Trophoblast cell (in vitro differentiated cells and primary cell): ENCODE data around the gene GIGYF2.
"Not testable (repeated sequence)": the region's sequence is repeated elsewhere in the genome, so short reads cannot be mapped to it uniquely, and the experiment has no call there.

Experiments used
- DNase-seq, 2 donors: peaks; one replicate each; pipeline ENCODE4 v3.0.0-alpha.2; 2016
- H2AFZ ChIP-seq: 2 replicates; pipeline ENCODE4 v1.6.1; 2013; ENCODE audit warnings: low read length, moderate library complexity, mild to moderate bottlenecking; ENCODE audit not compliant: insufficient read depth, poor library complexity
- H2AK5ac ChIP-seq: 2 replicates; pipeline ENCODE4 v1.6.1; 2013; ENCODE audit warnings: mild to moderate bottlenecking, low read length
- H2BK120ac ChIP-seq: 2 replicates; pipeline ENCODE4 v1.6.1; 2013; ENCODE audit warnings: low read length, mild to moderate bottlenecking, moderate library complexity; ENCODE audit not compliant: insufficient read depth, poor library complexity
- H2BK12ac ChIP-seq: 2 replicates; pipeline ENCODE4 v1.6.1; 2013; ENCODE audit warnings: mild to moderate bottlenecking, low read length, moderate library complexity
- H2BK5ac ChIP-seq: 2 replicates; pipeline ENCODE4 v1.6.1; 2013; ENCODE audit warnings: low read length, low read depth, moderate library complexity, mild to moderate bottlenecking; ENCODE audit not compliant: poor library complexity
- H3K14ac ChIP-seq: 2 replicates; pipeline ENCODE4 v1.6.1; 2013; ENCODE audit warnings: mild to moderate bottlenecking, low read length
- H3K18ac ChIP-seq: 2 replicates; pipeline ENCODE4 v1.6.1; 2013; ENCODE audit warnings: mild to moderate bottlenecking, low read length
- H3K23ac ChIP-seq: 2 replicates; pipeline ENCODE4 v1.6.1; 2013; ENCODE audit warnings: low read length
- H3K27ac ChIP-seq: 2 replicates; pipeline ENCODE4 v1.5.1; 2013; ENCODE audit warnings: low read depth, mild to moderate bottlenecking, inconsistent platforms, low read length, moderate library complexity
- H3K27me3 ChIP-seq: 2 replicates; pipeline ENCODE4 v1.6.1; 2013; ENCODE audit warnings: inconsistent platforms, mild to moderate bottlenecking, low read length, moderate library complexity; ENCODE audit not compliant: insufficient read depth
- H3K36me3 ChIP-seq, 2 experiments: 1 replicate in 1 of 2; 2 replicates in 1 of 2; pipeline ENCODE4 v1.6.1; 2013; ENCODE audit warnings: low read length in 2 of 2, mild to moderate bottlenecking in 2 of 2, moderate library complexity in 1 of 2; ENCODE audit not compliant: insufficient read depth in 2 of 2, control insufficient read depth in 1 of 2
- H3K4ac ChIP-seq: 2 replicates; pipeline ENCODE4 v1.6.1; 2013; ENCODE audit warnings: low read depth, mild to moderate bottlenecking, low read length, moderate library complexity
- H3K4me1 ChIP-seq, 2 experiments: 1 replicate in 1 of 2; 2 replicates in 1 of 2; pipeline ENCODE4 v1.6.1; 2013; ENCODE audit warnings: low read length in 2 of 2, mild to moderate bottlenecking in 2 of 2, moderate library complexity in 1 of 2; ENCODE audit not compliant: insufficient read depth in 2 of 2, control insufficient read depth in 1 of 2
- H3K4me2 ChIP-seq: 2 replicates; pipeline ENCODE4 v1.6.1; 2013; ENCODE audit warnings: inconsistent platforms, mild to moderate bottlenecking, low read length, moderate library complexity
- H3K4me3 ChIP-seq: 2 replicates; pipeline ENCODE4 v1.5.1; 2013; ENCODE audit warnings: mild to moderate bottlenecking, low read depth, low read length, inconsistent platforms
- H3K79me1 ChIP-seq: one replicate; pipeline ENCODE4 v1.6.1; 2013; ENCODE audit warnings: low read length
- H3K79me2 ChIP-seq: 2 replicates; pipeline ENCODE4 v1.6.1; 2013; ENCODE audit warnings: low read length, mild to moderate bottlenecking; ENCODE audit not compliant: control insufficient read depth, insufficient read depth, poor library complexity
- H3K9ac ChIP-seq: 2 replicates; pipeline ENCODE4 v1.6.1; 2013; ENCODE audit warnings: mild to moderate bottlenecking, low read length
- H3K9me3 ChIP-seq: 2 replicates; pipeline ENCODE4 v1.6.1; 2013; ENCODE audit warnings: low read depth, mild to moderate bottlenecking, control low read depth, inconsistent platforms, low read length; ENCODE audit not compliant: insufficient read depth
- H4K12ac ChIP-seq: 2 replicates; pipeline ENCODE4 v1.6.1; 2013; ENCODE audit warnings: low read depth, mild to moderate bottlenecking, low read length, moderate library complexity
- H4K8ac ChIP-seq: 2 replicates; pipeline ENCODE4 v1.6.1; 2013; ENCODE audit warnings: low read depth, mild to moderate bottlenecking, low read length, moderate library complexity
- H4K91ac ChIP-seq: one replicate; pipeline ENCODE4 v1.6.1; 2013; ENCODE audit warnings: low read depth, mild to moderate bottlenecking, low read length, moderate library complexity
- WGBS: extraction: QIAGEN DNeasy Blood & Tissue Kit; methylation state at CpG from one replicate; pipeline ENCODE4 v1.1.7; 2013; ENCODE audit warnings: missing lambda C conversion rate; ENCODE audit not compliant: insufficient read length, insufficient coverage; ENCODE audit errors: extremely low coverage; 5-methylcytosine and 5-hydroxymethylcytosine counted together

Gene GIGYF2

GRCh38 chr2:232689152-232689910, 7.8 kb upstream of the GIGYF2 start:
- no peaks in the 10 kb centered on the region for H3K79me1 ChIP-seq
- no peak overlapping the region for H3K14ac ChIP-seq
- H3K9me3 ChIP-seq = peaks cover 2% of the 10 kb centered on the region
- no peak overlapping the region for H3K23ac ChIP-seq
- H2BK5ac ChIP-seq = no peak overlapping the region
- H3K9ac ChIP-seq = no peak overlapping the region
- H3K4ac ChIP-seq = no peak overlapping the region
- no peak overlapping the region for H2BK12ac ChIP-seq
- H3K4me3 ChIP-seq = no peak overlapping the region
- no CpG with 5 or more reads among the region's 3 CpGs for WGBS
- H3K79me2 ChIP-seq = no peaks in the 10 kb centered on the region
- no peaks in the 10 kb centered on the region for H3K27me3 ChIP-seq
- no peak overlapping the region for H2BK120ac ChIP-seq
- DNase-seq = no peak
- H4K12ac ChIP-seq = no peak overlapping the region
- H3K27ac ChIP-seq = no peak overlapping the region
- no peak overlapping the region for H4K8ac ChIP-seq
- H2AK5ac ChIP-seq = no peak overlapping the region
- H3K36me3 ChIP-seq = no peaks in the 10 kb centered on the region
- no peaks in the 10 kb centered on the region for H3K4me1 ChIP-seq
- no peak overlapping the region for H3K18ac ChIP-seq
- no peak overlapping the region for H4K91ac ChIP-seq
- H2AFZ ChIP-seq = no peak overlapping the region
- no peak overlapping the region for H3K4me2 ChIP-seq

GRCh38 chr2:232691117-232691516, 6.0 kb upstream of the GIGYF2 start:
- not testable (repeated sequence) for H3K14ac ChIP-seq, H3K4me3 ChIP-seq, H2BK120ac ChIP-seq, H2AFZ ChIP-seq, DNase-seq, H3K4me1 ChIP-seq, H3K9ac ChIP-seq, H3K4me2 ChIP-seq, H3K27ac ChIP-seq, H2AK5ac ChIP-seq, H2BK5ac ChIP-seq, H3K4ac ChIP-seq, H3K23ac ChIP-seq, H3K36me3 ChIP-seq, H3K79me2 ChIP-seq, H2BK12ac ChIP-seq, H3K27me3 ChIP-seq, H4K91ac ChIP-seq, H3K79me1 ChIP-seq, H3K18ac ChIP-seq, H4K8ac ChIP-seq, H3K9me3 ChIP-seq, H4K12ac ChIP-seq
- no CpG with 5 or more reads among the region's 13 CpGs for WGBS

GRCh38 chr2:232693344-232693743, 3.8 kb upstream of the GIGYF2 start:
- H2BK12ac ChIP-seq = no peak overlapping the region
- H3K4me1 ChIP-seq = peaks cover 0 to 4% of the 10 kb centered on the region in 2 experiments
- no peaks in the 10 kb centered on the region for H3K27me3 ChIP-seq
- H3K4me2 ChIP-seq = no peak overlapping the region
- H2AK5ac ChIP-seq = no peak overlapping the region
- no peaks in the 10 kb centered on the region for H3K9me3 ChIP-seq
- no peak overlapping the region for H3K4ac ChIP-seq
- no peak overlapping the region for H4K8ac ChIP-seq
- no peaks in the 10 kb centered on the region for H3K36me3 ChIP-seq
- H3K79me1 ChIP-seq = peaks cover 9% of the 10 kb centered on the region
- WGBS = no CpG with 5 or more reads among the region's 4 CpGs
- no peak overlapping the region for H3K23ac ChIP-seq
- H2AFZ ChIP-seq = no peak overlapping the region
- H4K12ac ChIP-seq = no peak overlapping the region
- H3K14ac ChIP-seq = no peak overlapping the region
- H3K18ac ChIP-seq = no peak overlapping the region
- DNase-seq = no peak
- no peak overlapping the region for H3K9ac ChIP-seq
- peaks cover 7% of the 10 kb centered on the region for H3K79me2 ChIP-seq
- no peak overlapping the region for H3K27ac ChIP-seq
- H2BK120ac ChIP-seq = no peak overlapping the region
- no peak overlapping the region for H4K91ac ChIP-seq
- no peak overlapping the region for H2BK5ac ChIP-seq
- H3K4me3 ChIP-seq = no peak overlapping the region

GRCh38 chr2:232696609-232697058, 497 bp upstream of the GIGYF2 start:
- no peak overlapping the region for H3K18ac ChIP-seq
- H3K4me2 ChIP-seq = peak overlapping the region; percentile 72
- no peak overlapping the region for H3K4ac ChIP-seq
- H4K12ac ChIP-seq = peak overlapping the region; percentile 89
- H4K91ac ChIP-seq = peak overlapping the region; percentile 4
- no peak overlapping the region for H2AK5ac ChIP-seq
- no CpG with 5 or more reads among the region's 10 CpGs for WGBS
- H3K4me1 ChIP-seq = peaks cover 5 to 6% of the 10 kb centered on the region in 2 experiments
- H3K4me3 ChIP-seq = no peak overlapping the region
- H3K36me3 ChIP-seq = peaks cover 0 to 2% of the 10 kb centered on the region in 2 experiments
- H3K23ac ChIP-seq = no peak overlapping the region
- peak overlapping the region; percentile 6 for H3K27ac ChIP-seq
- no peak overlapping the region for H3K14ac ChIP-seq
- no peaks in the 10 kb centered on the region for H3K9me3 ChIP-seq
- H3K27me3 ChIP-seq = no peaks in the 10 kb centered on the region
- no peak for DNase-seq
- peak overlapping the region; percentile 90 for H4K8ac ChIP-seq
- peaks cover 14% of the 10 kb centered on the region for H3K79me2 ChIP-seq
- H2BK120ac ChIP-seq = no peak overlapping the region
- H2BK12ac ChIP-seq = no peak overlapping the region
- H3K79me1 ChIP-seq = peaks cover 9% of the 10 kb centered on the region
- peak overlapping the region; percentile 70 for H3K9ac ChIP-seq
- H2BK5ac ChIP-seq = no peak overlapping the region
- peak overlapping the region; percentile 86 for H2AFZ ChIP-seq
